GM08714 (cell line): ENCODE data around the gene TBC1D23.

Source experiments
- H3K4me3 ChIP-seq: fragments of 200-500 bp; sonication (Bioruptor generic); 2 replicates; pipeline ENCODE4 v1.5.1; 2014; ENCODE audit warnings: mild to moderate bottlenecking, low read length, inconsistent platforms
- ZNF274 ChIP-seq: IDR thresholded peaks from 2 replicates; pipeline ENCODE4 v1.6.1; 2012; ENCODE audit warnings: mild to moderate bottlenecking, low read depth, low read length

TBC1D23 gene

GRCh38 chr3:100368441-100368840 is 107.6 kb downstream of the TBC1D23 start:
- no peak overlapping the region for H3K4me3 ChIP-seq
- no peak for TF ChIP-seq ZNF274

GRCh38 chr3:100370756-100371155 is 110.0 kb downstream of the TBC1D23 start:
- TF ChIP-seq ZNF274: no peak
- H3K4me3 ChIP-seq: no peak overlapping the region

DNA sequence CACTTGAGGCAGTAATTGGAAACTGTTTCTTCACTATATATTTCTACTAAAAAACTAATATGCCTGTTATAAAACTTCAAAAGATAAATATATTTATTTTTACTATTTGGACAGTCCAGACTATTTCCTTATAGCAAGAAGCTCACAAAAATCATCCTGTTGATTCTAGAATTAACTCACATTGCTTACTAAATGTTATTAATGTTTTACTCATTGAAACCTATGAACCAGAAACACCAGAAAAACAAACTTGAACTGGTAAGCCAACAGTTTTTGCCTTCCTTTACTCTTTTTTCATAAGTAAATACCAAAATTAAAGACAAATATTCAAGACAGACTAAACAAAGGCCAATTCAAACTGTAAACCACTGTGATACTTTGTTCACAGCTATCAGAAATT is 113.7 kb downstream of the TBC1D23 start:
- no peak overlapping the region for H3K4me3 ChIP-seq
- TF ChIP-seq ZNF274: no peak
